ENCODE data around the gene KRT35.

DNA sequence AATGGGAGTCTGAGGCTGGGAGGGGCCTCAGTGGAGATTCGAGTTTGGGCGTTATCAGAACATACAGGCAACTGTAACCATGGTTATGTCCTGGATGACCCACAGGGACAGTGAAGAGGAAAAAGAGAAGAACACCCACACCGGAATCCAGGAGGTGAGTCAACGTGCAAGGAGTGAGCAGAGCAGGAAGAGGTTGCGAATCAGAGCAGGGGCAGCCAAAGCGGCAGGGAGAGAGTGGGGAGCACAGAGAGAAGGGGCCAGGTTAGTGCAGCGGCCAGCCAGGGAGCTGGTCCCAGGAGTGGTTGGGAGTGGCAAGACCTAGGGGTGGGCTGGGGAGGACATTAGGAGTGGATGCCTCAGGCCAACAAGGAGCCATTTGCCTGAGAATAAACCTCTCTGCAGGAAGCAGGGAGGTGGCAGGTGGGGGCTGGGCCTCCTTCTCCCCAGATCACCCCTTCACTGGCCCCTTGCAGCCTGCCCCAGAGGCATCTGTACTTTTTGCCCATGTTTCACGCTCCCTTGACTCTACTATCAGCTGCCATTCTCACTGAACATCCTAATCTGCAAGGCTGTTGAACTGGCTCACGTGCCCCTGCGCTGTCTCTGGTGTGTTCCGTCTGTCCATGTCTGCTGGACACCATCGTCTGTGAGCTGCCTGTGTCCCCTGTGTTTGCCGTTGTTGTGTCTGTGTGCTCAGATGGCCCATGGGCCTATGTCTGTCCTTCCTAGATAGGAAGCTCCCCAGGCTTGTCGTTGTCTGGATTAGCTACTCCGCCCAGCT lies 19.4 kb upstream of the KRT35 start:
- TF ChIP-seq SMC3 (IDR thresholded peaks at IDR 0.05; ENCODE audit: borderline replicate concordance, low read length): no peak
- TF ChIP-seq POLR2A (IDR thresholded peaks at IDR 0.05; ENCODE audit: low read depth, low read length): no peak
- no peak for TF ChIP-seq BRCA1 (IDR thresholded peaks at IDR 0.05; ENCODE audit: low read depth, low read length)
- no peak for TF ChIP-seq NR2C2 (IDR thresholded peaks at IDR 0.05; ENCODE audit: borderline replicate concordance, control insufficient read depth, insufficient read length, low read depth)

All from GM12878 (cell line).